HepG2 (cell line): Measurements from ENCODE around the gene VAV2. TPM values are rescaled to one million over a fixed set of nuclear protein-coding genes. Genes with fewer than 3 reads are reported as not detected.

Experiments
- ATAC-seq: fragments of 200-7000 bp; cut with Tn5 transposase; 3 replicates; pipeline ENCODE4 v1.9.1; 2020; ENCODE audit warnings: mild to moderate bottlenecking, moderate library complexity
- BruUV-seq: library from RNA; stranded (reverse); fragments of 400-500 nt; replicated peaks from 2 replicates; lab custom pipeline; 2021; lab: Mats Ljungman, UMichigan
- CTCF ChIA-PET: fragments of 300-600 bp; formaldehyde crosslinking; extraction: SDS; loops from one replicate; lab custom pipeline; 2021; ENCODE audit warnings: low total read pairs, inconsistent platforms, low intra/inter-chr PET ratio; lab: Yijun Ruan, JAX
- POLR2A ChIA-PET: fragments of 350-600 bp; sonication (Branson Sonifier 250); formaldehyde crosslinking; loops from one replicate; lab custom pipeline; 2020; ENCODE audit warnings: antibody characterized with exemption, inconsistent platforms; lab: Yijun Ruan, JAX
- DNase-seq: peaks from one replicate; pipeline ENCODE4 v3.0.0-alpha.2; 2015; ENCODE audit warnings: low spot score
- FAIRE-seq: peaks from 3 replicates; lab custom pipeline; 2011; peaks lifted over from hg19 to GRCh38; lab: Jason Lieb, UNC
- H2AFZ ChIP-seq: one replicate; pipeline ENCODE4 v1.6.1; 2011; ENCODE audit warnings: low read length, inconsistent platforms
- H3K27ac ChIP-seq: fragments of 300-600 bp; 3 replicates; pipeline ENCODE4 v1.8.0; 2011; ENCODE audit warnings: mixed run types, mild to moderate bottlenecking, mixed read lengths, low read length, inconsistent platforms; ENCODE audit not compliant: insufficient read depth; ENCODE audit errors: extremely low read length
- H3K27me3 ChIP-seq, 2 experiments: fragments of 200-600 bp in 1 of 2; 2 replicates in 1 of 2; 3 replicates in 1 of 2; pipeline versions ENCODE4 v1.6.0 to v1.8.0; 2011; ENCODE audit warnings: low read length in 2 of 2, mild to moderate bottlenecking in 2 of 2, moderate library complexity in 2 of 2, inconsistent platforms in 1 of 2; ENCODE audit not compliant: insufficient read depth in 2 of 2, control insufficient read depth in 1 of 2
- H3K36me3 ChIP-seq, 2 experiments: fragments of 200-600 bp in 1 of 2; replicated peaks in 1 of 2; 2 replicates in 1 of 2; 3 replicates in 1 of 2; pipeline versions ENCODE4 v1.5.1 to v1.8.0; 2011; ENCODE audit warnings: low read length in 2 of 2, inconsistent platforms in 1 of 2; ENCODE audit not compliant: insufficient read depth in 2 of 2, control insufficient read depth in 1 of 2
- H3K4me1 ChIP-seq: 2 replicates; pipeline ENCODE4 v1.5.1; 2012; ENCODE audit warnings: low read length, inconsistent platforms; ENCODE audit not compliant: insufficient read depth
- H3K4me2 ChIP-seq: 2 replicates; pipeline ENCODE4 v1.6.0; 2011; ENCODE audit warnings: low read depth, low read length, inconsistent platforms
- H3K4me3 ChIP-seq, 3 experiments: fragments of 200-600 bp in 1 of 3; sonication (generic), shearing (Covaris generic) in 1 of 3; replicated peaks in 1 of 3; 2 replicates each; pipeline ENCODE4 v1.5.1; 2011 to 2016; ENCODE audit warnings: low read length in 3 of 3, inconsistent platforms in 2 of 3, low read depth in 2 of 3, mild to moderate bottlenecking in 2 of 3, control low read depth in 1 of 3, mixed read lengths in 1 of 3; ENCODE audit not compliant: insufficient read depth in 1 of 3
- H3K79me2 ChIP-seq: one replicate; pipeline ENCODE4 v1.6.1; 2011; ENCODE audit warnings: low read length, inconsistent platforms; ENCODE audit not compliant: insufficient read depth
- H3K9ac ChIP-seq: 2 replicates; pipeline ENCODE4 v1.6.0; 2011; ENCODE audit warnings: mild to moderate bottlenecking, low read depth, low read length, inconsistent platforms; ENCODE audit not compliant: insufficient read depth
- H3K9me3 ChIP-seq: 2 replicates; pipeline ENCODE4 v1.5.1; 2012; ENCODE audit warnings: mild to moderate bottlenecking, low read length
- H4K20me1 ChIP-seq: 2 replicates; pipeline ENCODE4 v1.6.0; 2011; ENCODE audit warnings: inconsistent platforms, mild to moderate bottlenecking, low read length, moderate library complexity; ENCODE audit not compliant: insufficient read depth
- CENPX ChIP-seq: sonication (generic); formaldehyde crosslinking; IDR thresholded peaks from 2 replicates; pipeline ENCODE4 v1.9.0; 2021; ENCODE audit warnings: mild to moderate bottlenecking, missing genetic modification reagents, moderate library complexity
- RAD21 ChIP-seq: fragments of 450-650 bp; formaldehyde crosslinking; IDR thresholded peaks from 2 replicates; pipeline ENCODE4 v1.5.0; 2020; ENCODE audit warnings: mild to moderate bottlenecking
- STAG1 ChIP-seq: sonication (generic); formaldehyde crosslinking; IDR thresholded peaks from 2 replicates; pipeline ENCODE4 v1.4.0; 2020; ENCODE audit warnings: missing genetic modification reagents
- ZNF263 ChIP-seq: sonication (generic); formaldehyde crosslinking; IDR thresholded peaks from 2 replicates; pipeline ENCODE4 v1.4.0; 2020; ENCODE audit warnings: missing genetic modification reagents
- WGBS: methylation state at CpG from one replicate; pipeline ENCODE4 v1.1.6; 2017; ENCODE audit warnings: low lambda C conversion rate; 5-methylcytosine and 5-hydroxymethylcytosine counted together
- in situ Hi-C: cut with HindIII; loops from 2 replicates; pipeline ENCODE4 v1.10.0; 2017; ENCODE audit warnings: low pct_unique_long_range_greater_than_20kb; ENCODE audit not compliant: extremely low pct_ligation_motif_present
- intact Hi-C: fragments of 100-400 bp; cut with micrococcal nuclease; formaldehyde crosslinking; loops from one replicate; pipeline ENCODE4 v1.10.0; 2022; ENCODE audit not compliant: unreplicated experiment
- polyA plus RNA-seq, 8 experiments: library from polyadenylated mRNA; depleted of rRNA in 3 of 8; stranded (reverse) in 7 of 8; unstranded in 1 of 8; fragments of >200 nt; fragmentation: Illumina TruSeq in 4 of 8; extraction: Trizol in 4 of 8; gene quantifications; 2 replicates each; pipeline versions ENCODE4 v1.2.1 to v1.2.3, GENCODE V29; 2011 to 2016; ENCODE audit warnings: low read depth in 4 of 8, missing spikeins in 1 of 8, mixed read lengths in 1 of 8; ENCODE audit not compliant: insufficient read depth in 1 of 8
- total RNA-seq, 5 experiments: library from RNA; depleted of rRNA; stranded (reverse); fragments of >200 nt; fragmentation: Illumina TruSeq; extraction: Trizol; gene quantifications; 2 replicates each; pipeline ENCODE4 v1.2.3, GENCODE V29; 2016; ENCODE audit warnings: low read depth in 1 of 5
- TF ChIP-seq, protein P1 (sequence below): sonication (generic); formaldehyde crosslinking; IDR thresholded peaks from 2 replicates; pipeline ENCODE4 v1.4.0; 2020; ENCODE audit warnings: missing genetic modification reagents, borderline replicate concordance
- TF ChIP-seq, protein P2 (sequence below): sonication (generic); formaldehyde crosslinking; IDR thresholded peaks from 2 replicates; pipeline ENCODE4 v1.5.1; 2020; ENCODE audit warnings: missing genetic modification reagents, mild to moderate bottlenecking, borderline replicate concordance
- TF ChIP-seq, protein P3 (sequence below): IDR thresholded peaks from 2 replicates; pipeline ENCODE4 v1.6.1; 2012; ENCODE audit warnings: inconsistent platforms
- TF ChIP-seq, protein P4 (sequence below): sonication (generic); formaldehyde crosslinking; IDR thresholded peaks from 2 replicates; pipeline ENCODE4 v1.4.0; 2020; ENCODE audit warnings: missing genetic modification reagents
- TF ChIP-seq, protein P5 (sequence below): sonication (generic); formaldehyde crosslinking; IDR thresholded peaks from 2 replicates; pipeline ENCODE4 v1.4.0; 2020; ENCODE audit warnings: missing genetic modification reagents, borderline replicate concordance

The VAV2 gene
- total and polyA plus RNA-seq, 2 of the 13 experiments (the other 11 are each of a cell fraction or from before 2014, with no cell fraction given): 22.5 to 22.9 TPM

DNA sequence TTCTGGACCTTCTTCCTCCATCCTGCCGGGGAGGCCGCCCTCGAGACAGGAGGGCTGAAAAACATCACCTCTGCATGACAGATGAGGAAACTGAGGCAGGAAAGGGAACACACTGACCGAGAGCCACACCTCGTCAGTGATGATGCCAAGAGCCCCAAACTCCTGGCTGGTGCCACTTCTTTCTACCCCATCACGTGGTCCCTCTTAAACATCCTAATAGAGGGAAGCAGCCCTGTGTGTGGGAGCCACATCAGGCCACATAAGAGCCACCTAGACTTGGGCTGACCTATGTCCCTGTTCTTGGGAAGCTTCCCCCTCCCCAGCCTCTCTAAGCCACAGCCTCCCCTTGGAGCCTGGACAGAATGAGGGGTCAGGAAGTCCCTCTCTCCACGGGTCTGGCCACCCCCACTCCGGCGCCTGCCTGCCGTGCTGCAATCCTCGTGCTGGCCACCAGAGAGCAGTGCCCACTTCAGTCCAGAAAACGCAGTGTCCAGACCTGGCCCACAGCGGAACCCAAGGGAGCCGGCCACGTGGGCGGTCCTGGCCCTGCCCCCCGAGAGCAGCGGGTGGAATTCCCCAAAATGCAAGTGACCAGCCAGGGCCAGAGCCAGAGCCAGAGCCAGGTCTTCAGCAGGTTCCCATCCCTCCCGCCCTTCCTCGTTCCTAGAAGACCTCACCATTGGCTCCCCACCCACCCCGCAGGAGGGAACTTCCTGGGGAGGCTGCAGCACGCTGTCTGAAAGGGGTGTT, 199.2 kb downstream of the VAV2 start:
- peak; percentile 27 for DNase-seq
- no peak for FAIRE-seq
- in situ Hi-C loops (no loop called here), intact Hi-C loops (no loop called here)
- no TSS peak for BruUV-seq
- ChIA-PET POLR2A (no interaction called here), CTCF (interaction anchor here (2.9 kb wide), 1 partner anchor 202 kb away, joined by 40 read pairs; no protein-coding TSS in a partner anchor)
- ATAC-seq: peak; percentile 53
- H3K79me2 ChIP-seq: no peaks in the 10 kb centered on the region
- 0 out of 2 replicates have a peak, but pooled peaks cover 4% of the 10 kb centered on the region for H4K20me1 ChIP-seq
- no peaks in the 10 kb centered on the region for H3K27me3 ChIP-seq
- H3K4me3 ChIP-seq: no peak overlapping the region
- WGBS: 69% methylated on average over 11 of the region's 22 CpGs
- H3K4me1 ChIP-seq: peaks cover 35% of the 10 kb centered on the region
- no peak overlapping the region for H2AFZ ChIP-seq
- H3K9ac ChIP-seq: no peak overlapping the region
- no peaks in the 10 kb centered on the region for H3K9me3 ChIP-seq
- H3K4me2 ChIP-seq: no peak overlapping the region
- H3K36me3 ChIP-seq: peaks cover 18 to 70% of the 10 kb centered on the region in 2 experiments
- no peak overlapping the region for H3K27ac ChIP-seq
- TF ChIP-seq STAG1: peak; percentile 94
- TF ChIP-seq RAD21 (CRISPR knock-in tag): peak; percentile 88
- TF ChIP-seq ZNF263 (CRISPR knock-in tag): 0 out of 2 replicates have a peak, but pooled peaks have one; percentile 17
- no peak for TF ChIP-seq CENPX (CRISPR knock-in tag)
- TF ChIP-seq, protein P1, sequence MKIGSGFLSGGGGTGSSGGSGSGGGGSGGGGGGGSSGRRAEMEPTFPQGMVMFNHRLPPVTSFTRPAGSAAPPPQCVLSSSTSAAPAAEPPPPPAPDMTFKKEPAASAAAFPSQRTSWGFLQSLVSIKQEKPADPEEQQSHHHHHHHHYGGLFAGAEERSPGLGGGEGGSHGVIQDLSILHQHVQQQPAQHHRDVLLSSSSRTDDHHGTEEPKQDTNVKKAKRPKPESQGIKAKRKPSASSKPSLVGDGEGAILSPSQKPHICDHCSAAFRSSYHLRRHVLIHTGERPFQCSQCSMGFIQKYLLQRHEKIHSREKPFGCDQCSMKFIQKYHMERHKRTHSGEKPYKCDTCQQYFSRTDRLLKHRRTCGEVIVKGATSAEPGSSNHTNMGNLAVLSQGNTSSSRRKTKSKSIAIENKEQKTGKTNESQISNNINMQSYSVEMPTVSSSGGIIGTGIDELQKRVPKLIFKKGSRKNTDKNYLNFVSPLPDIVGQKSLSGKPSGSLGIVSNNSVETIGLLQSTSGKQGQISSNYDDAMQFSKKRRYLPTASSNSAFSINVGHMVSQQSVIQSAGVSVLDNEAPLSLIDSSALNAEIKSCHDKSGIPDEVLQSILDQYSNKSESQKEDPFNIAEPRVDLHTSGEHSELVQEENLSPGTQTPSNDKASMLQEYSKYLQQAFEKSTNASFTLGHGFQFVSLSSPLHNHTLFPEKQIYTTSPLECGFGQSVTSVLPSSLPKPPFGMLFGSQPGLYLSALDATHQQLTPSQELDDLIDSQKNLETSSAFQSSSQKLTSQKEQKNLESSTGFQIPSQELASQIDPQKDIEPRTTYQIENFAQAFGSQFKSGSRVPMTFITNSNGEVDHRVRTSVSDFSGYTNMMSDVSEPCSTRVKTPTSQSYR (CRISPR knock-in tag): peak; percentile 33; the same call in 1 of the 2 replicates
- TF ChIP-seq, protein P2, sequence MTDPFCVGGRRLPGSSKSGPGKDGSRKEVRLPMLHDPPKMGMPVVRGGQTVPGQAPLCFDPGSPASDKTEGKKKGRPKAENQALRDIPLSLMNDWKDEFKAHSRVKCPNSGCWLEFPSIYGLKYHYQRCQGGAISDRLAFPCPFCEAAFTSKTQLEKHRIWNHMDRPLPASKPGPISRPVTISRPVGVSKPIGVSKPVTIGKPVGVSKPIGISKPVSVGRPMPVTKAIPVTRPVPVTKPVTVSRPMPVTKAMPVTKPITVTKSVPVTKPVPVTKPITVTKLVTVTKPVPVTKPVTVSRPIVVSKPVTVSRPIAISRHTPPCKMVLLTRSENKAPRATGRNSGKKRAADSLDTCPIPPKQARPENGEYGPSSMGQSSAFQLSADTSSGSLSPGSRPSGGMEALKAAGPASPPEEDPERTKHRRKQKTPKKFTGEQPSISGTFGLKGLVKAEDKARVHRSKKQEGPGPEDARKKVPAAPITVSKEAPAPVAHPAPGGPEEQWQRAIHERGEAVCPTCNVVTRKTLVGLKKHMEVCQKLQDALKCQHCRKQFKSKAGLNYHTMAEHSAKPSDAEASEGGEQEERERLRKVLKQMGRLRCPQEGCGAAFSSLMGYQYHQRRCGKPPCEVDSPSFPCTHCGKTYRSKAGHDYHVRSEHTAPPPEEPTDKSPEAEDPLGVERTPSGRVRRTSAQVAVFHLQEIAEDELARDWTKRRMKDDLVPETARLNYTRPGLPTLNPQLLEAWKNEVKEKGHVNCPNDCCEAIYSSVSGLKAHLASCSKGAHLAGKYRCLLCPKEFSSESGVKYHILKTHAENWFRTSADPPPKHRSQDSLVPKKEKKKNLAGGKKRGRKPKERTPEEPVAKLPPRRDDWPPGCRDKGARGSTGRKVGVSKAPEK (CRISPR knock-in tag): no peak
- TF ChIP-seq, protein P3, sequence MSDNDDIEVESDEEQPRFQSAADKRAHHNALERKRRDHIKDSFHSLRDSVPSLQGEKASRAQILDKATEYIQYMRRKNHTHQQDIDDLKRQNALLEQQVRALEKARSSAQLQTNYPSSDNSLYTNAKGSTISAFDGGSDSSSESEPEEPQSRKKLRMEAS: peak; percentile 65
- TF ChIP-seq, protein P4, sequence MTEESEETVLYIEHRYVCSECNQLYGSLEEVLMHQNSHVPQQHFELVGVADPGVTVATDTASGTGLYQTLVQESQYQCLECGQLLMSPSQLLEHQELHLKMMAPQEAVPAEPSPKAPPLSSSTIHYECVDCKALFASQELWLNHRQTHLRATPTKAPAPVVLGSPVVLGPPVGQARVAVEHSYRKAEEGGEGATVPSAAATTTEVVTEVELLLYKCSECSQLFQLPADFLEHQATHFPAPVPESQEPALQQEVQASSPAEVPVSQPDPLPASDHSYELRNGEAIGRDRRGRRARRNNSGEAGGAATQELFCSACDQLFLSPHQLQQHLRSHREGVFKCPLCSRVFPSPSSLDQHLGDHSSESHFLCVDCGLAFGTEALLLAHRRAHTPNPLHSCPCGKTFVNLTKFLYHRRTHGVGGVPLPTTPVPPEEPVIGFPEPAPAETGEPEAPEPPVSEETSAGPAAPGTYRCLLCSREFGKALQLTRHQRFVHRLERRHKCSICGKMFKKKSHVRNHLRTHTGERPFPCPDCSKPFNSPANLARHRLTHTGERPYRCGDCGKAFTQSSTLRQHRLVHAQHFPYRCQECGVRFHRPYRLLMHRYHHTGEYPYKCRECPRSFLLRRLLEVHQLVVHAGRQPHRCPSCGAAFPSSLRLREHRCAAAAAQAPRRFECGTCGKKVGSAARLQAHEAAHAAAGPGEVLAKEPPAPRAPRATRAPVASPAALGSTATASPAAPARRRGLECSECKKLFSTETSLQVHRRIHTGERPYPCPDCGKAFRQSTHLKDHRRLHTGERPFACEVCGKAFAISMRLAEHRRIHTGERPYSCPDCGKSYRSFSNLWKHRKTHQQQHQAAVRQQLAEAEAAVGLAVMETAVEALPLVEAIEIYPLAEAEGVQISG (CRISPR knock-in tag): peak; percentile 16; the same call in 1 of the 2 replicates
- TF ChIP-seq, protein P5, sequence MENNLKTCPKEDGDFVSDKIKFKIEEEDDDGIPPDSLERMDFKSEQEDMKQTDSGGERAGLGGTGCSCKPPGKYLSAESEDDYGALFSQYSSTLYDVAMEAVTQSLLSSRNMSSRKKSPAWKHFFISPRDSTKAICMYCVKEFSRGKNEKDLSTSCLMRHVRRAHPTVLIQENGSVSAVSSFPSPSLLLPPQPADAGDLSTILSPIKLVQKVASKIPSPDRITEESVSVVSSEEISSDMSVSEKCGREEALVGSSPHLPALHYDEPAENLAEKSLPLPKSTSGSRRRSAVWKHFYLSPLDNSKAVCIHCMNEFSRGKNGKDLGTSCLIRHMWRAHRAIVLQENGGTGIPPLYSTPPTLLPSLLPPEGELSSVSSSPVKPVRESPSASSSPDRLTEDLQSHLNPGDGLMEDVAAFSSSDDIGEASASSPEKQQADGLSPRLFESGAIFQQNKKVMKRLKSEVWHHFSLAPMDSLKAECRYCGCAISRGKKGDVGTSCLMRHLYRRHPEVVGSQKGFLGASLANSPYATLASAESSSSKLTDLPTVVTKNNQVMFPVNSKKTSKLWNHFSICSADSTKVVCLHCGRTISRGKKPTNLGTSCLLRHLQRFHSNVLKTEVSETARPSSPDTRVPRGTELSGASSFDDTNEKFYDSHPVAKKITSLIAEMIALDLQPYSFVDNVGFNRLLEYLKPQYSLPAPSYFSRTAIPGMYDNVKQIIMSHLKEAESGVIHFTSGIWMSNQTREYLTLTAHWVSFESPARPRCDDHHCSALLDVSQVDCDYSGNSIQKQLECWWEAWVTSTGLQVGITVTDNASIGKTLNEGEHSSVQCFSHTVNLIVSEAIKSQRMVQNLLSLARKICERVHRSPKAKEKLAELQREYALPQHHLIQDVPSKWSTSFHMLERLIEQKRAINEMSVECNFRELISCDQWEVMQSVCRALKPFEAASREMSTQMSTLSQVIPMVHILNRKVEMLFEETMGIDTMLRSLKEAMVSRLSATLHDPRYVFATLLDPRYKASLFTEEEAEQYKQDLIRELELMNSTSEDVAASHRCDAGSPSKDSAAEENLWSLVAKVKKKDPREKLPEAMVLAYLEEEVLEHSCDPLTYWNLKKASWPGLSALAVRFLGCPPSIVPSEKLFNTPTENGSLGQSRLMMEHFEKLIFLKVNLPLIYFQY: peak; percentile 72; the same call in 1 of the 2 replicates
